GM12891 (cell line): Measurements from ENCODE around the gene KLHL40.

ENCODE experiments used
- PAX5 ChIP-seq: IDR thresholded peaks from 2 replicates; pipeline ENCODE4 v1.6.1; 2011; ENCODE audit warnings: low read length, moderate library complexity, mild to moderate bottlenecking; ENCODE audit not compliant: insufficient read depth, severe bottlenecking
- POLR2A ChIP-seq: IDR thresholded peaks from 2 replicates; pipeline ENCODE4 v1.6.1; 2011; ENCODE audit warnings: low read depth, low read length, control low read depth
- POLR2AphosphoS5 ChIP-seq: IDR thresholded peaks from 2 replicates; pipeline ENCODE4 v1.6.1; 2011; ENCODE audit warnings: low read depth, low read length, control low read depth
- POU2F2 ChIP-seq: IDR thresholded peaks from 2 replicates; pipeline ENCODE4 v1.6.1; 2011; ENCODE audit warnings: low read depth, mild to moderate bottlenecking, control low read depth, low read length, moderate library complexity
- SPI1 ChIP-seq: IDR thresholded peaks from 2 replicates; pipeline ENCODE4 v1.6.1; 2011; ENCODE audit warnings: low read depth, low read length, control low read depth
- TAF1 ChIP-seq: IDR thresholded peaks from 2 replicates; pipeline ENCODE4 v1.6.1; 2011; ENCODE audit warnings: low read depth, low read length, control low read depth

- TF ChIP-seq POLR2A (no peak), POLR2AphosphoS5 (no peak), TAF1 (no peak), POU2F2 (no peak), SPI1 (no peak), PAX5 (no peak)
These were observed 11.3 kb downstream of the KLHL40 start for GRCh38 chr3:42696356-42697288.
